GM12801 (cell line): ENCODE data around the gene COX11.

Experiments
- CTCF ChIP-seq: IDR thresholded peaks from one replicate; pipeline ENCODE4 v1.5.1; 2011; ENCODE audit warnings: control low read depth; ENCODE audit not compliant: insufficient read length; ENCODE audit errors: extremely low read depth

The COX11 gene

GRCh38 chr17:54968262-54968987, at the start of gene COX11, which contains the start of gene STXBP4:
TSS of gene COX11 (minus strand) at chr17:54968654. CDS start at chr17:54968646, 8 bp downstream.
TSS of gene STXBP4 (plus strand) at chr17:54968765. CDS start at chr17:54986220, 17,455 bp downstream.
- TF ChIP-seq CTCF = no peak

- no peak for TF ChIP-seq CTCF
These were observed 37.1 kb upstream of the COX11 start for GRCh38 chr17:55005520-55005919.

GRCh38 chr17:55004484-55004883, 36.0 kb upstream of the COX11 start:
- no peak for TF ChIP-seq CTCF

GRCh38 chr17:55002458-55002857, 34.0 kb upstream of the COX11 start:
- TF ChIP-seq CTCF = no peak

- no peak for TF ChIP-seq CTCF
These were observed 28.0 kb upstream of the COX11 start for GRCh38 chr17:54996441-54996840.

- TF ChIP-seq CTCF = no peak
These were observed 24.6 kb upstream of the COX11 start for GRCh38 chr17:54992797-54993639.

GRCh38 chr17:54991567-54991966, 23.1 kb upstream of the COX11 start:
- TF ChIP-seq CTCF = no peak
